Measurements from ENCODE around the gene ZC3H4. TPM values are rescaled to one million over a fixed set of nuclear protein-coding genes. Genes with fewer than 3 reads are reported as not detected.

Gene ZC3H4
- total and polyA plus RNA-seq, 2 donors (not counting 1 experiment from before 2014, with no cell fraction given), result 12.7 to 73.7 TPM

DNA sequence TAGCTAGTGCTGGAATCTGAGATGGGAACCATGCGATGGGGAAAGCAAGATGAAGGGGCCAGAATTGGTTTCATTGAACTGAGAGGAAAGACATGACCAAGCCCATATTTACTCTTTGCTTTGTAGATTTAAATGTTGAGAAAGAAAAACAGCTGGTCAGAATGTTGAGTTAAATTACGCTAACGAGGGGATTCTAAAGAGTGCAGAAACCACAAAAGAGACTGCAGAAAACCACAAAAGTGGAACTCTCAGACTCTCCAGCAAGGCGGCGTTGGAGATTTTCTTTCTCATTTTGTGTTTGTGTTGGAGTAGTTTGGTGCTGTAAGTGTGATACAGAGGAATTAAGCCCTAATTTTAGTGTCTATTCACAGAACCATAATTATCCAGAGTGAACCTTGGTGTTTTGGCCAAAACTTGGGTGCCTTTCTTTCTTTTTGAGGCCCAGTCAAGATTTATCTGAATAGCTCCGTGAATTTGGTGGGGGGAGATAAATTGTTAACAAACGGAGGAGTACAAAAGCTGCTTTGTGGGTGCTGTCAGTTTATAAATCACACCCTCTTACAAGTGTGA is 43.4 kb upstream of the ZC3H4 start:
- Histone ChIP-seq H4K20me1 (ENCODE audit: control insufficient read depth, insufficient read depth, low read length, poor library complexity, severe bottlenecking) (no peaks in the 10 kb centered on the region), H3K27ac (ENCODE audit: low read length in 2 of 2) (peak overlapping the region; percentile 37 to 53), H3K4me3 (ENCODE audit: control extremely low read depth in 1 of 5, extremely low read depth in 1 of 5, insufficient read depth in 1 of 5, low read depth in 2 of 5, low read length in 4 of 5) (peak overlapping the region in 1 of 5 experiments; percentile 31), H3K9me3 (ENCODE audit: control extremely low read depth in 1 of 3, control insufficient read depth in 2 of 3, insufficient read depth in 1 of 3, low read length in 2 of 3) (no peaks in the 10 kb centered on the region), H3K9ac (ENCODE audit: low read length) (peak overlapping the region; percentile 30), H3K4me2 (replicated peaks; ENCODE audit: low read depth, low read length, poor library complexity, severe bottlenecking) (peak overlapping the region; percentile 66), H3K4me1 (ENCODE audit: control insufficient read depth in 2 of 2, insufficient read depth in 2 of 2, low read length in 2 of 2) (peaks cover 24 to 28% of the 10 kb centered on the region in 2 donors), H2AFZ (ENCODE audit: insufficient read depth, low read depth, low read length, poor library complexity, severe bottlenecking) (peak overlapping the region; percentile 52), H3K79me2 (ENCODE audit: control insufficient read depth, insufficient read depth, low read length) (no peaks in the 10 kb centered on the region), H3K27me3 (replicated peaks in 1 of 4; ENCODE audit: control extremely low read depth in 1 of 4, control insufficient read depth in 3 of 4, insufficient read depth in 4 of 4, low read length in 3 of 4) (no peaks in the 10 kb centered on the region), H3K36me3 (replicated peaks in 1 of 2; ENCODE audit: control extremely low read depth in 1 of 2, control insufficient read depth in 1 of 2, extremely low read depth in 1 of 2, insufficient read depth in 2 of 2, low read length in 1 of 2) (peaks cover 3 to 34% of the 10 kb centered on the region in 2 experiments)
- Mint-ChIP-seq H3K27me3 (no peaks in the 10 kb centered on the region), H3K4me3 (peak overlapping the region; percentile 66), H3K27ac (peak overlapping the region; percentile 73), H3K4me1 (peaks cover 27% of the 10 kb centered on the region), H3K9me3 (ENCODE audit: insufficient read depth) (no peaks in the 10 kb centered on the region)
- DNase-seq (peak; percentile 32), ATAC-seq (ENCODE audit: low read depth) (peak; percentile 36)
- 0% methylated on average over 3 of the region's 7 CpGs for WGBS (ENCODE audit: insufficient coverage)
- CTCF ChIA-PET, result interaction anchor here (0.8 to 3.1 kb wide), 4 partner anchors 9 to 91 kb away, joined by 3 to 15 read pairs (median 8); no protein-coding TSS in a partner anchor
- intact Hi-C loops (cut with micrococcal nuclease), result no loop called here
- POLR2A ChIA-PET, result interaction anchor here (1.0 kb wide), 1 partner anchor 26 kb away, joined by 3 read pairs; no protein-coding TSS in a partner anchor
- TF ChIP-seq, protein P1, sequence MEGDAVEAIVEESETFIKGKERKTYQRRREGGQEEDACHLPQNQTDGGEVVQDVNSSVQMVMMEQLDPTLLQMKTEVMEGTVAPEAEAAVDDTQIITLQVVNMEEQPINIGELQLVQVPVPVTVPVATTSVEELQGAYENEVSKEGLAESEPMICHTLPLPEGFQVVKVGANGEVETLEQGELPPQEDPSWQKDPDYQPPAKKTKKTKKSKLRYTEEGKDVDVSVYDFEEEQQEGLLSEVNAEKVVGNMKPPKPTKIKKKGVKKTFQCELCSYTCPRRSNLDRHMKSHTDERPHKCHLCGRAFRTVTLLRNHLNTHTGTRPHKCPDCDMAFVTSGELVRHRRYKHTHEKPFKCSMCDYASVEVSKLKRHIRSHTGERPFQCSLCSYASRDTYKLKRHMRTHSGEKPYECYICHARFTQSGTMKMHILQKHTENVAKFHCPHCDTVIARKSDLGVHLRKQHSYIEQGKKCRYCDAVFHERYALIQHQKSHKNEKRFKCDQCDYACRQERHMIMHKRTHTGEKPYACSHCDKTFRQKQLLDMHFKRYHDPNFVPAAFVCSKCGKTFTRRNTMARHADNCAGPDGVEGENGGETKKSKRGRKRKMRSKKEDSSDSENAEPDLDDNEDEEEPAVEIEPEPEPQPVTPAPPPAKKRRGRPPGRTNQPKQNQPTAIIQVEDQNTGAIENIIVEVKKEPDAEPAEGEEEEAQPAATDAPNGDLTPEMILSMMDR (IDR thresholded peaks at IDR 0.05), result no peak
- no peak for TF ChIP-seq EZH2 (IDR thresholded peaks at IDR 0.05; ENCODE audit: borderline replicate concordance, insufficient read depth, low read depth, low read length, poor library complexity, severe bottlenecking)

DNA sequence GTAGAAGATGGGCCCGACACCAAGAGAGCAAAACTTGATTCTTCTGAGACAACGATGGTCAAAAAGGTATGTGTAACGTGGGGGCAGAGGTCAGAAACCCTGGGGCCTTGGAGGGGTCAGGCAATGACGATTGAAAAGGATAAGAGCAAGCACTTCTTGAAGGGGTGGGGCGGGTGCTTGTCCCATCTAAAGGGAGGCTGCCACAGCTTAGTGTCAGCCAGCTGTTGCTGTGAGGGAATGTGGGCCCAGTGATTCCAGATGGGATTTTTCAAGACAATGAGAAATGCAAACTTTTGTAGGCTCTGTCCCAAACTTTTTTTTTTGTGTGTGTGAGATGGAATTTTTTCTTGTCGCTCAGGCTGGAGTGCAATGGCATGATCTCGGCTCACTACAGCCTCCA is 41.6 kb upstream of the ZC3H4 start:
- H3K79me2 ChIP-seq (ENCODE audit: control insufficient read depth, insufficient read depth, low read length), result no peaks in the 10 kb centered on the region
- H2AFZ ChIP-seq (ENCODE audit: insufficient read depth, low read depth, low read length, poor library complexity, severe bottlenecking), result no peak overlapping the region
- ATAC-seq (ENCODE audit: low read depth) (no peak), DNase-seq (no peak)
- Mint-ChIP-seq H3K9me3 (ENCODE audit: insufficient read depth) (no peaks in the 10 kb centered on the region), H3K4me3 (no peak overlapping the region), H3K27me3 (no peaks in the 10 kb centered on the region), H3K4me1 (peaks cover 27% of the 10 kb centered on the region), H3K27ac (no peak overlapping the region)
- intact Hi-C loops (cut with micrococcal nuclease), result no loop called here
- H3K4me2 ChIP-seq (replicated peaks; ENCODE audit: low read depth, low read length, poor library complexity, severe bottlenecking), result no peak overlapping the region
- no peaks in the 10 kb centered on the region for H3K27me3 ChIP-seq (replicated peaks in 1 of 4; ENCODE audit: control extremely low read depth in 1 of 4, control insufficient read depth in 3 of 4, insufficient read depth in 4 of 4, low read length in 3 of 4)
- H3K4me3 ChIP-seq (ENCODE audit: control extremely low read depth in 1 of 5, extremely low read depth in 1 of 5, insufficient read depth in 1 of 5, low read depth in 2 of 5, low read length in 4 of 5), result no peak overlapping the region
- H3K9me3 ChIP-seq (ENCODE audit: control extremely low read depth in 1 of 3, control insufficient read depth in 2 of 3, insufficient read depth in 1 of 3, low read length in 2 of 3), result no peaks in the 10 kb centered on the region
- peaks cover 24 to 28% of the 10 kb centered on the region in 2 donors for H3K4me1 ChIP-seq (ENCODE audit: control insufficient read depth in 2 of 2, insufficient read depth in 2 of 2, low read length in 2 of 2)
- ChIA-PET POLR2A (no interaction called here), CTCF (interaction anchor here (0.6 to 2.1 kb wide), 2 partner anchors 56 to 77 kb away, joined by 3 to 5 read pairs; no protein-coding TSS in a partner anchor)
- H3K9ac ChIP-seq (ENCODE audit: low read length), result no peak overlapping the region
- peaks cover 9 to 40% of the 10 kb centered on the region in 2 experiments for H3K36me3 ChIP-seq (replicated peaks in 1 of 2; ENCODE audit: control extremely low read depth in 1 of 2, control insufficient read depth in 1 of 2, extremely low read depth in 1 of 2, insufficient read depth in 2 of 2, low read length in 1 of 2)
- H3K27ac ChIP-seq (ENCODE audit: low read length in 2 of 2), result no peak overlapping the region
- H4K20me1 ChIP-seq (ENCODE audit: control insufficient read depth, insufficient read depth, low read length, poor library complexity, severe bottlenecking), result no peaks in the 10 kb centered on the region
- TF ChIP-seq, protein P1 (IDR thresholded peaks at IDR 0.05), result no peak
- no peak for TF ChIP-seq EZH2 (IDR thresholded peaks at IDR 0.05; ENCODE audit: borderline replicate concordance, insufficient read depth, low read depth, low read length, poor library complexity, severe bottlenecking)
- 91% methylated on average over 5 of the region's 7 CpGs for WGBS (ENCODE audit: insufficient coverage)
